ENCODE results near the gene DNAH14.
"Not testable (repeated sequence)": the region's sequence is repeated elsewhere in the genome, so short reads cannot be mapped to it uniquely, and the experiment has no call there.

GRCh38 chr1:225008050-225008449 is 78.6 kb downstream of the DNAH14 start:
- TF ChIP-seq POLR2A, POLR2AphosphoS5, CTCF (IDR thresholded peaks at IDR 0.05): not testable (repeated sequence)

Data from breast epithelium (tissue), 3 donors.